Mucosa of descending colon (tissue), 3 donors: ENCODE data around the gene ZBTB45. TPM values are rescaled to one million over a fixed set of nuclear protein-coding genes. Genes with fewer than 3 reads are reported as not detected.
A peak's percentile ranks its signal among the peaks of the same experiment; 100 is the strongest.

ENCODE experiments used
- ATAC-seq: fragments of 200-7000 bp; cut with Tn5 transposase; one replicate; pipeline ENCODE4 v1.9.1; 2020; ENCODE audit warnings: mild to moderate bottlenecking, moderate library complexity
- DNase-seq, 3 donors: peaks; one replicate each; pipeline ENCODE4 v3.0.0-alpha.2; 2020
- H3K36me3 ChIP-seq: fragments of 200-600 bp; one replicate; pipeline ENCODE4 v1.8.0; 2021; ENCODE audit warnings: low read depth, mild to moderate bottlenecking
- H3K4me1 ChIP-seq: fragments of 200-600 bp; one replicate; pipeline ENCODE4 v1.8.0; 2021; ENCODE audit warnings: low read depth, mild to moderate bottlenecking
- H3K4me3 ChIP-seq: fragments of 200-600 bp; one replicate; pipeline ENCODE4 v1.8.0; 2021; ENCODE audit warnings: mild to moderate bottlenecking
- H3K9me3 ChIP-seq: fragments of 200-600 bp; one replicate; pipeline ENCODE4 v1.8.0; 2021; ENCODE audit warnings: mild to moderate bottlenecking
- intact Hi-C, 2 donors: fragments of 100-400 bp; cut with DNase I in 1 of 2; cut with micrococcal nuclease in 1 of 2; formaldehyde crosslinking; loops; one replicate each; pipeline versions ENCODE4 v1.11.0 to v1.11.1; 2022; cut with DNase I, micrococcal nuclease
- total RNA-seq, 3 donors: library from RNA; stranded (reverse); fragmentation: NEBNext Ultra II Directional in 2 of 3; extraction: Animal tissue kit (Norgen Biotek cat#: 25700) in 2 of 3; gene quantifications; one replicate each; pipeline versions ENCODE4 v1.2.1 to v1.2.4, GENCODE V29; 2021 to 2023
- TF ChIP-seq, protein P1 (sequence below): fragments of 200-600 bp; IDR thresholded peaks from one replicate; pipeline ENCODE4 v1.8.0; 2022; ENCODE audit warnings: antibody characterized with exemption, mild to moderate bottlenecking
- donor health status: DM: no; HTN: no; CAD: no; lungs with moderate emphysema.
- donor health status: DM: no; HTN: no; CAD: no.
- donor health status: DM: no; HTN: yes; CAD: no.

The ZBTB45 gene
- total RNA-seq, 3 donors from 2014 or later, result 12.1 to 16.7 (median 13.4) TPM

DNA sequence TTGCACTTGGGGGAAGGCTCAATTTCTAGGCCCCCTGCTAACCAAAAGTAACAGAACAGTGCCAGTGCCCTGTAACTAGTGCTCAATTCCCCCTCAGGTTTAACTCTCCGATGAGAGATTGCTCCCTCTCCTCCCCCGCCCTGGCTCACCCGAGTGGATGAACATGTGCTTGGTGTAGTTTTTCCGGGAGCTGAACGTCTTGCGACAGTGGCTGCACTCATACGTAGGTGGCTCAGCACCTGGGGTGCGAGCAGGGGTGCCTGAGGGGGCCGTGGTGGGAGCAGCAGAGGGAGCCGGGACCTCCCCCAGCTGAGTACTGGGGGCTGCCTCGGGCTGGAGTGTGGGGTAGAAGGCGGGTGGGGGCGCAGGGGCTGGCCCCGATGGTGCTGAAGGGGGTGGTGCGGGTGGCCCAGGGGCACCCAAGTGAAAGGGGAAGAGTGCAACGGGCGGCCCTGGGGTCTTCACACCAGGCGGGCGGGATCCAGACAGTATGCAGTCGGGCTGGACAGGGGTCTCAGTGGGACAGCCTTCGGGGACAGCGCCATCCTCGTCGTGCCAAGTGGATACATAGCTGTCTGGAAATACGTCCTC, 3.3 kb downstream of the ZBTB45 start:
- intact Hi-C loops, result no loop called here
- Histone ChIP-seq H3K4me1 (peaks cover 45% of the 10 kb centered on the region), H3K9me3 (no peaks in the 10 kb centered on the region), H3K4me3 (no peak overlapping the region), H3K36me3 (no peaks in the 10 kb centered on the region)
- no peak for ATAC-seq
- TF ChIP-seq, protein P1, sequence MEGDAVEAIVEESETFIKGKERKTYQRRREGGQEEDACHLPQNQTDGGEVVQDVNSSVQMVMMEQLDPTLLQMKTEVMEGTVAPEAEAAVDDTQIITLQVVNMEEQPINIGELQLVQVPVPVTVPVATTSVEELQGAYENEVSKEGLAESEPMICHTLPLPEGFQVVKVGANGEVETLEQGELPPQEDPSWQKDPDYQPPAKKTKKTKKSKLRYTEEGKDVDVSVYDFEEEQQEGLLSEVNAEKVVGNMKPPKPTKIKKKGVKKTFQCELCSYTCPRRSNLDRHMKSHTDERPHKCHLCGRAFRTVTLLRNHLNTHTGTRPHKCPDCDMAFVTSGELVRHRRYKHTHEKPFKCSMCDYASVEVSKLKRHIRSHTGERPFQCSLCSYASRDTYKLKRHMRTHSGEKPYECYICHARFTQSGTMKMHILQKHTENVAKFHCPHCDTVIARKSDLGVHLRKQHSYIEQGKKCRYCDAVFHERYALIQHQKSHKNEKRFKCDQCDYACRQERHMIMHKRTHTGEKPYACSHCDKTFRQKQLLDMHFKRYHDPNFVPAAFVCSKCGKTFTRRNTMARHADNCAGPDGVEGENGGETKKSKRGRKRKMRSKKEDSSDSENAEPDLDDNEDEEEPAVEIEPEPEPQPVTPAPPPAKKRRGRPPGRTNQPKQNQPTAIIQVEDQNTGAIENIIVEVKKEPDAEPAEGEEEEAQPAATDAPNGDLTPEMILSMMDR, result no peak
- DNase-seq, result no peak

DNA sequence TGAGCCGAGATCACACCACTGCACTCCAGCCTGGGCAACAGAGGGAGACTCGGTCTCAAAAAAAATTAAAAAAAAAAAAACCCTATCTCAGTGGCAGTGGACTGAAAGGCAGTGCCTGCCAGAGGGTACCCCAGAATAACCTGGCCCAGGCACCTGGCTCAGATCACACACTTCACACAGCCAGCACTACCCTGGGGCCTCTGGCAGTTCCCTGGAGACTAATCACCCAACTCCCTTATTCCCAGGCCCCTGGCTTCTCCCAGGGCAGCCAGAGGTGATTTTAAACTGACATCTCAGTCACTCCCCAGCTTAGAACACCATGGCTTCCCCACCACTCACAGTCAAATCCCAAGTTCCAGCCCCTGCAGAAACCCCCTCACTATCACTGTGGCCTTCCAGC, 4.4 kb downstream of the ZBTB45 start:
- H3K36me3 ChIP-seq, result no peaks in the 10 kb centered on the region
- ATAC-seq, result no peak
- no peak for DNase-seq
- H3K4me1 ChIP-seq, result peaks cover 41% of the 10 kb centered on the region
- no peaks in the 10 kb centered on the region for H3K9me3 ChIP-seq
- H3K4me3 ChIP-seq, result no peak overlapping the region
- TF ChIP-seq, protein P1, result no peak
- intact Hi-C loops, result no loop called here

DNA sequence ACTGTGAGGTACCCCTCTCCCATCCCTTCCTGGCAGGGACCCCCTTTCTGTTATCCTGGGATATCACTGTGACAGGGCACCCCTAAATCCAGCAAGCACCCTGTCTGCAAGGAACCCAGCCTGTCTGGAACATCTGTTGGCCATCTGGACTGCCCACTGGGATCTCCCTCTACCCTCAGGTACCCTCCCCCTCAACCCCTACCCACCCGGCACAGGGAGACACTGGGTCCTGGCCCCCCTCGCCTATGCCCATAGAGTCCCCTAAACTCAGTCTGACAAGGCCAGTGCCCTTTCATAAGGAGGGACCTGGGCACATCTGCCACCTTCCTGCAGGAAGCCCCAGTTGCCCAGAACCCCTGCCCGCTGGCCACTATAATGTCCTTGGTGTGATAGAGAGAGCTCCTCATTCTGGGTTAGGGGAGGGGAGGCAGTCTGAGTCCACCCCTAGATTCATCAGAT, 5.0 kb downstream of the ZBTB45 start:
- TF ChIP-seq, protein P1, result no peak
- Histone ChIP-seq H3K9me3 (no peaks in the 10 kb centered on the region), H3K4me3 (no peak overlapping the region), H3K4me1 (peaks cover 39% of the 10 kb centered on the region), H3K36me3 (no peaks in the 10 kb centered on the region)
- intact Hi-C loops, result no loop called here
- DNase-seq (no peak), ATAC-seq (no peak)

DNA sequence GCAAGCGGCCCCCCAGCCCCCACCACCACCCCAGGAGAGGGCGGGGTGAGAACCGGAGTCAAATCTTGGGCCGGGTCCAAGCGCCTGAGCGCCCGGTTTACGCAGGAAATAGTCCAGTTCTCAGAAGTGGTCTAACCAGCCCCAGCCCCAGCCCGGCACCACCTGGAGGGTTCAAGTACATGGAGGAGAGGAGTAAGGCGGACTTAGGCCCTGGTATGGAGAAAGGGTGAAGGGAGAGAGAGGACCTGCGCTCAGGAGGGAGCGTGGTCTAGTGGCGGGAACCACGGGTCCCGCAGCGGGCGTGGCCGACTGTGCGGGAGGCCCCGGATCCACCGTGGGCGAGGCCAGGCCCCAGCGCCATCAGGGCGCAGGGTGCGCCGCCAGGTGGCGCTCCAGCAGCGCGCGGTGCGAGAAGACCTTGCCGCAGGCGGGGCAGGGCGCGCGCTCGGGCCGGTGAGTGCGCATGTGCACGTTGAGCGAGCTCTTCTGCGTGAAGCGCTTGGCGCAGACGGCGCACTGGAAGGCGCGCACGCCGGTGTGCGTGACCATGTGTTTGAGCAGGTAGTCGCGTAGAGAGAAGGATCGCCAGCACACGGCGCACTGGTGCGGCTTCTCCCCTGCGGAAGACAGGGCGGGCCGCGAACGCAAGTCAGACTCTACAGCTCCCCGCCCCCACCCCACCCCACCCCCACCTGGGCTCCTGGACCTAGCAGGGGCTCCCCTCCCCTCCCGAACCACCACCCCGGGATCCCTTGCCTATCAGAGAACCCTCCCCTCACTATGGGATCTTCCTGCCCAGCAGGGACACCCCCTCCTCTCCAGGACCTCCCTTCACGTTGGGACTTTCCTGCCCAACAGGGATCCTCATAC, 5.7 kb downstream of the ZBTB45 start:
- DNase-seq (peak; percentile 93 to 95 (median 95)), ATAC-seq (peak; percentile 94)
- peaks cover 39% of the 10 kb centered on the region for H3K4me1 ChIP-seq
- TF ChIP-seq, protein P1, result peak; percentile 97
- no peak overlapping the region for H3K4me3 ChIP-seq
- H3K9me3 ChIP-seq, result no peaks in the 10 kb centered on the region
- no peaks in the 10 kb centered on the region for H3K36me3 ChIP-seq
- intact Hi-C loops, result no loop called here

DNA sequence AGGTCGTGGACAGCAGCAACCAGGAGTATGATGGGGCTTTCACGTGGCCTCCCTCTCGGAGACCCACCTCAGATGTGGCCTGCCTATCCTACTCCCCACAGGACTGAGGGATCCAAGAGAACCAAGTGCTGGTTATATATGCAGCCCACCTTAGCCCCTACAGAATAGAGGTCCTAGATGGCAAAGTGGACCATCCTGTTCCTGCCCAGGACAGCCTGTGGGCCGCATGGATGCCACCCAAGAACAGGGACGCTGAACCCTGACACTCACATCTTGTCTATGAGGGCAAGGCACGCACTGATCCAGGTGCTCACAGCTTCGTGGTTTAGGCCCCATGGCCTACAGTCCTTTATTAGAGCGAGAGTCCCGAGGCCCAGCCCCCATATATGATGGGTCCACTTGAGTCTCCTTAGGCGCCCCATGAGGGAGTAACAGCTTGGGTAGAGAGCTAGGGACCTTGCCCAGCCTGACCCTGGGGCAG, 6.4 kb downstream of the ZBTB45 start:
- no peaks in the 10 kb centered on the region for H3K9me3 ChIP-seq
- TF ChIP-seq, protein P1, result no peak
- no peak for DNase-seq
- H3K4me3 ChIP-seq, result no peak overlapping the region
- ATAC-seq, result no peak
- intact Hi-C loops, result no loop called here
- H3K36me3 ChIP-seq, result no peaks in the 10 kb centered on the region
- peaks cover 34% of the 10 kb centered on the region for H3K4me1 ChIP-seq
